Trophoblast cell (in vitro differentiated cells and primary cell): ENCODE data around the gene MORN2. TPM values are rescaled to one million over a fixed set of nuclear protein-coding genes. Genes with fewer than 3 reads are reported as not detected.
"Not testable (repeated sequence)": the region's sequence is repeated elsewhere in the genome, so short reads cannot be mapped to it uniquely, and the experiment has no call there.

Source experiments
- DNase-seq, 2 donors: peaks; one replicate each; pipeline ENCODE4 v3.0.0-alpha.2; 2016
- H2AFZ ChIP-seq: 2 replicates; pipeline ENCODE4 v1.6.1; 2013; ENCODE audit warnings: low read length, moderate library complexity, mild to moderate bottlenecking; ENCODE audit not compliant: insufficient read depth, poor library complexity
- H2AK5ac ChIP-seq: 2 replicates; pipeline ENCODE4 v1.6.1; 2013; ENCODE audit warnings: mild to moderate bottlenecking, low read length
- H2BK120ac ChIP-seq: 2 replicates; pipeline ENCODE4 v1.6.1; 2013; ENCODE audit warnings: low read length, mild to moderate bottlenecking, moderate library complexity; ENCODE audit not compliant: insufficient read depth, poor library complexity
- H2BK12ac ChIP-seq: 2 replicates; pipeline ENCODE4 v1.6.1; 2013; ENCODE audit warnings: mild to moderate bottlenecking, low read length, moderate library complexity
- H2BK5ac ChIP-seq: 2 replicates; pipeline ENCODE4 v1.6.1; 2013; ENCODE audit warnings: low read length, low read depth, moderate library complexity, mild to moderate bottlenecking; ENCODE audit not compliant: poor library complexity
- H3K14ac ChIP-seq: 2 replicates; pipeline ENCODE4 v1.6.1; 2013; ENCODE audit warnings: mild to moderate bottlenecking, low read length
- H3K18ac ChIP-seq: 2 replicates; pipeline ENCODE4 v1.6.1; 2013; ENCODE audit warnings: mild to moderate bottlenecking, low read length
- H3K23ac ChIP-seq: 2 replicates; pipeline ENCODE4 v1.6.1; 2013; ENCODE audit warnings: low read length
- H3K27ac ChIP-seq: 2 replicates; pipeline ENCODE4 v1.5.1; 2013; ENCODE audit warnings: low read depth, mild to moderate bottlenecking, inconsistent platforms, low read length, moderate library complexity
- H3K27me3 ChIP-seq: 2 replicates; pipeline ENCODE4 v1.6.1; 2013; ENCODE audit warnings: inconsistent platforms, mild to moderate bottlenecking, low read length, moderate library complexity; ENCODE audit not compliant: insufficient read depth
- H3K36me3 ChIP-seq, 2 experiments: 1 replicate in 1 of 2; 2 replicates in 1 of 2; pipeline ENCODE4 v1.6.1; 2013; ENCODE audit warnings: low read length in 2 of 2, mild to moderate bottlenecking in 2 of 2, moderate library complexity in 1 of 2; ENCODE audit not compliant: insufficient read depth in 2 of 2, control insufficient read depth in 1 of 2
- H3K4ac ChIP-seq: 2 replicates; pipeline ENCODE4 v1.6.1; 2013; ENCODE audit warnings: low read depth, mild to moderate bottlenecking, low read length, moderate library complexity
- H3K4me1 ChIP-seq, 2 experiments: 1 replicate in 1 of 2; 2 replicates in 1 of 2; pipeline ENCODE4 v1.6.1; 2013; ENCODE audit warnings: low read length in 2 of 2, mild to moderate bottlenecking in 2 of 2, moderate library complexity in 1 of 2; ENCODE audit not compliant: insufficient read depth in 2 of 2, control insufficient read depth in 1 of 2
- H3K4me2 ChIP-seq: 2 replicates; pipeline ENCODE4 v1.6.1; 2013; ENCODE audit warnings: inconsistent platforms, mild to moderate bottlenecking, low read length, moderate library complexity
- H3K4me3 ChIP-seq: 2 replicates; pipeline ENCODE4 v1.5.1; 2013; ENCODE audit warnings: mild to moderate bottlenecking, low read depth, low read length, inconsistent platforms
- H3K79me1 ChIP-seq: one replicate; pipeline ENCODE4 v1.6.1; 2013; ENCODE audit warnings: low read length
- H3K79me2 ChIP-seq: 2 replicates; pipeline ENCODE4 v1.6.1; 2013; ENCODE audit warnings: low read length, mild to moderate bottlenecking; ENCODE audit not compliant: control insufficient read depth, insufficient read depth, poor library complexity
- H3K9ac ChIP-seq: 2 replicates; pipeline ENCODE4 v1.6.1; 2013; ENCODE audit warnings: mild to moderate bottlenecking, low read length
- H3K9me3 ChIP-seq: 2 replicates; pipeline ENCODE4 v1.6.1; 2013; ENCODE audit warnings: low read depth, mild to moderate bottlenecking, control low read depth, inconsistent platforms, low read length; ENCODE audit not compliant: insufficient read depth
- H4K12ac ChIP-seq: 2 replicates; pipeline ENCODE4 v1.6.1; 2013; ENCODE audit warnings: low read depth, mild to moderate bottlenecking, low read length, moderate library complexity
- H4K8ac ChIP-seq: 2 replicates; pipeline ENCODE4 v1.6.1; 2013; ENCODE audit warnings: low read depth, mild to moderate bottlenecking, low read length, moderate library complexity
- H4K91ac ChIP-seq: one replicate; pipeline ENCODE4 v1.6.1; 2013; ENCODE audit warnings: low read depth, mild to moderate bottlenecking, low read length, moderate library complexity
- WGBS: extraction: QIAGEN DNeasy Blood & Tissue Kit; methylation state at CpG from one replicate; pipeline ENCODE4 v1.1.7; 2013; ENCODE audit warnings: missing lambda C conversion rate; ENCODE audit not compliant: insufficient read length, insufficient coverage; ENCODE audit errors: extremely low coverage; 5-methylcytosine and 5-hydroxymethylcytosine counted together
- polyA plus RNA-seq: library from polyadenylated mRNA; stranded (reverse); fragments of 200-250 nt; gene quantifications from 2 replicates; pipeline ENCODE4 v1.2.3, GENCODE V29; 2013

Gene MORN2
- polyA plus RNA-seq, result 12.9 and 14.5 TPM in 2 replicates

GRCh38 chr2:38875576-38876367 lies at the start of gene MORN2, which contains the start of gene DHX57:
Gene MORN2 (plus strand): TSS chr2:38875976.
Gene DHX57 (minus strand): TSS chr2:38875934. CDS start chr2:38868405, 7,529 bp downstream.
- no peak within 1 kb of the TSS for H2AK5ac ChIP-seq
- H3K14ac ChIP-seq, result peak within 1 kb of the TSS; percentile 54
- peak within 1 kb of the TSS; percentile 32 for H3K4ac ChIP-seq
- peak within 1 kb of the TSS; percentile 94 for H3K4me2 ChIP-seq
- H3K79me2 ChIP-seq, result peaks cover 3% of the 10 kb centered on the region
- peak within 1 kb of the TSS; percentile 71 for H2AFZ ChIP-seq
- no peak within 1 kb of the TSS for H3K23ac ChIP-seq
- no peak within 1 kb of the TSS for H2BK12ac ChIP-seq
- H3K9ac ChIP-seq, result peak within 1 kb of the TSS; percentile 57
- H3K27me3 ChIP-seq, result no peaks in the 10 kb centered on the region
- peak within 1 kb of the TSS; percentile 54 for H4K12ac ChIP-seq
- no peak within 1 kb of the TSS for H2BK5ac ChIP-seq
- peaks cover 3% of the 10 kb centered on the region for H3K79me1 ChIP-seq
- no peaks in the 10 kb centered on the region for H3K9me3 ChIP-seq
- H3K18ac ChIP-seq, result peak within 1 kb of the TSS; percentile 53
- peak within 1 kb of the TSS; percentile 59 for H4K91ac ChIP-seq
- peak within 1 kb of the TSS; percentile 91 for H3K4me3 ChIP-seq
- DNase-seq, result peak; percentile 85 to 88
- H4K8ac ChIP-seq, result peak within 1 kb of the TSS; percentile 90
- no peaks in the 10 kb centered on the region for H3K36me3 ChIP-seq
- no peak within 1 kb of the TSS for H2BK120ac ChIP-seq
- no peak within 1 kb of the TSS for H3K27ac ChIP-seq
- no peaks in the 10 kb centered on the region for H3K4me1 ChIP-seq
- no CpG with 5 or more reads among the region's 52 CpGs for WGBS

DNA sequence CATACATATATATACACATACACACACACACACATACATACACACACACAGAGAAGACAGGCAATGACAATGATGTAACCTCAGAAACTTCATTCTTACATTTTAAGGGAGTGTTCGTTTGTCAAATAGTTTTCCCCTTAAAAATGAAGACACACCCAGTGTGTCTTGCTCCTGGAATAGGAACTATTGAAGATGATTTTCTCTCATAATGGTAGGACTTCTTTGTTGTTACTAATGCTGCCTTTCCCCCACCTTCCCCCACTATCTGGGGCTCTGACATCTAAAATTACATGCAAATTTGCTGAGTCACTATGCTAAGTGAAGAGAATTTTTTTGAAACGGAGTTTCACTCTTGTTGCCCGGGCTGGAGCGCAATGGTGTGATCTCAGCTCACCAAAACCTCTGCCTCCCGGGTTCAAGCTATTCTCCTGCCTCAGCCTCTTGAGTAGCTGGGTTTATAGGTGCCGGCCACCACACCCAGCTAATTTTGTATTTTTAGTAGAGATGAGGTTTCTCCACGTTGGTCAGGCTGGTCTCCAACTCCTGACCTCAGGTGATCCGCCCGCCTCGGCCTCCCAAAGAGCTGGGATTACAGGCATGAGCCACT lies 48.1 kb upstream of the MORN2 start:
- not testable (repeated sequence) for H4K91ac ChIP-seq, H3K27me3 ChIP-seq, H2BK5ac ChIP-seq, H3K27ac ChIP-seq, H3K9me3 ChIP-seq, H3K4ac ChIP-seq, H2BK12ac ChIP-seq, H3K79me2 ChIP-seq, H3K23ac ChIP-seq, H2AFZ ChIP-seq, H3K4me1 ChIP-seq, H2BK120ac ChIP-seq, H3K36me3 ChIP-seq, H3K79me1 ChIP-seq, H4K8ac ChIP-seq, H2AK5ac ChIP-seq, H3K18ac ChIP-seq, H4K12ac ChIP-seq, H3K9ac ChIP-seq, H3K4me3 ChIP-seq, H3K4me2 ChIP-seq, H3K14ac ChIP-seq
- no CpG with 5 or more reads among the region's 10 CpGs for WGBS
- DNase-seq, result peak in 1 of 2 donors; percentile 41

GRCh38 chr2:38828460-38828859 lies 47.3 kb upstream of the MORN2 start:
- no peak overlapping the region for H4K91ac ChIP-seq
- H3K4me3 ChIP-seq, result no peak overlapping the region
- no peak overlapping the region for H2BK120ac ChIP-seq
- H3K14ac ChIP-seq, result no peak overlapping the region
- no peak overlapping the region for H4K8ac ChIP-seq
- DNase-seq, result no peak
- H3K79me2 ChIP-seq, result no peaks in the 10 kb centered on the region
- no peak overlapping the region for H4K12ac ChIP-seq
- no peak overlapping the region for H2BK12ac ChIP-seq
- no peak overlapping the region for H3K4ac ChIP-seq
- H3K27ac ChIP-seq, result no peak overlapping the region
- H3K23ac ChIP-seq, result no peak overlapping the region
- H3K9me3 ChIP-seq, result no peaks in the 10 kb centered on the region
- H3K9ac ChIP-seq, result no peak overlapping the region
- WGBS, result no CpG with 5 or more reads among the region's 4 CpGs
- no peak overlapping the region for H2BK5ac ChIP-seq
- H2AK5ac ChIP-seq, result no peak overlapping the region
- H3K36me3 ChIP-seq, result peaks cover 4 to 6% of the 10 kb centered on the region in 2 experiments
- no peaks in the 10 kb centered on the region for H3K4me1 ChIP-seq
- H3K27me3 ChIP-seq, result no peaks in the 10 kb centered on the region
- H2AFZ ChIP-seq, result no peak overlapping the region
- no peak overlapping the region for H3K18ac ChIP-seq
- H3K79me1 ChIP-seq, result no peaks in the 10 kb centered on the region
- H3K4me2 ChIP-seq, result no peak overlapping the region

- no peak overlapping the region for H2BK12ac ChIP-seq
- H3K14ac ChIP-seq, result no peak overlapping the region
- H3K27ac ChIP-seq, result no peak overlapping the region
- H3K4me3 ChIP-seq, result no peak overlapping the region
- no peaks in the 10 kb centered on the region for H3K4me1 ChIP-seq
- no peaks in the 10 kb centered on the region for H3K9me3 ChIP-seq
- H2AK5ac ChIP-seq, result no peak overlapping the region
- H3K4ac ChIP-seq, result no peak overlapping the region
- H3K23ac ChIP-seq, result no peak overlapping the region
- H2AFZ ChIP-seq, result no peak overlapping the region
- WGBS, result no CpG with 5 or more reads among the region's 1 CpG
- no peak overlapping the region for H2BK5ac ChIP-seq
- no peak overlapping the region for H2BK120ac ChIP-seq
- no peak overlapping the region for H3K9ac ChIP-seq
- peaks cover 4 to 6% of the 10 kb centered on the region in 2 experiments for H3K36me3 ChIP-seq
- no peak overlapping the region for H3K18ac ChIP-seq
- DNase-seq, result no peak
- H3K79me2 ChIP-seq, result no peaks in the 10 kb centered on the region
- no peaks in the 10 kb centered on the region for H3K79me1 ChIP-seq
- no peak overlapping the region for H4K8ac ChIP-seq
- H4K91ac ChIP-seq, result no peak overlapping the region
- no peak overlapping the region for H4K12ac ChIP-seq
- H3K4me2 ChIP-seq, result no peak overlapping the region
- no peaks in the 10 kb centered on the region for H3K27me3 ChIP-seq
Observed at GRCh38 chr2:38829971-38830370, 45.8 kb upstream of the MORN2 start.
